ENCODE measurements around the gene EIF3D. TPM values are rescaled to one million over a fixed set of nuclear protein-coding genes. Genes with fewer than 3 reads are reported as not detected.

Gene EIF3D
- total RNA-seq, 1 experiment from 2014 or later, result 306 TPM

DNA sequence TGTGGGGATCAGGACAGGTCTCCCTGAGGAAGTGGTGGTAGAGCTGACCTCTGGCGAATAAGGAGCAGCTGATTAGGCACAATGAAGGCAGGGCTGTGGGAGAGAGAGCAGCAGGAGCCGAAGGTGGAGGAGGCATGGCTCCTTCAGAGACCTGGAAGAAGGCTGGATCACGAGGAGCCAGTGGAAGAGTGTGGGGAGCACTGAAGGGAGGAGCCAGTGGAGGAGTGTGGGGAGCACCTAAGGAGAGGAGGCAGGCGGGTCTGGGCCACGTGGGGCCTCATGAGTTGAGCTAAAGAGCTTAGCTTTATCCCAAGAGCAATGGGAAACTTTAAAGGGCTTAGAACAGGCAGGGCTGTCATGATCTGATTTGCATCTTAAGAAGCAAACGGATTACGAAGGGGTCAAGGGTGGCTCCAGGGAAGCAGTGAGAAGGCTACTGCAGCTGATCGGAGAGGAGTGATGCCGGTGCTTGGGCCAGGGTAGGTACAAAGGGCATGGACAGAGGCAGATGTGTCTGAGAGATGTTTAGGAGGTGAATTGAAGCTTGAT lies 44.9 kb upstream of the EIF3D start:
- no peak overlapping the region for H3K27ac Mint-ChIP-seq (ENCODE audit: low read depth, unreplicated experiment)
- no peak for DNase-seq (ENCODE audit: unreplicated experiment)
- POLR2A ChIA-PET, result no interaction called here
- no peak for TF ChIP-seq CTCF (IDR thresholded peaks at IDR 0.05; ENCODE audit: unreplicated experiment)
- no peaks in the 10 kb centered on the region for H3K36me3 Mint-ChIP-seq (ENCODE audit: insufficient read depth, unreplicated experiment)
- H3K9me3 Mint-ChIP-seq (ENCODE audit: unreplicated experiment), result no peaks in the 10 kb centered on the region
- CTCF ChIA-PET, result interaction anchor here (0.7 to 0.9 kb wide), 2 partner anchors 11 to 133 kb away, joined by 3 to 4 read pairs; no protein-coding TSS in a partner anchor
- no peaks in the 10 kb centered on the region for H3K27me3 Mint-ChIP-seq (ENCODE audit: insufficient read depth, unreplicated experiment)
- peaks cover 12% of the 10 kb centered on the region for H3K4me1 Mint-ChIP-seq (ENCODE audit: insufficient read depth, unreplicated experiment)
- no TSS peak for BruUV-seq (replicated peaks)
- no peak overlapping the region for H3K4me3 Mint-ChIP-seq (ENCODE audit: unreplicated experiment)
- intact Hi-C loops (cut with micrococcal nuclease), result no loop called here

GRCh38 chr22:36571991-36572390 lies 43.0 kb upstream of the EIF3D start:
- DNase-seq (ENCODE audit: unreplicated experiment), result no peak
- H3K27me3 Mint-ChIP-seq (ENCODE audit: insufficient read depth, unreplicated experiment), result peaks cover 8% of the 10 kb centered on the region
- no peak overlapping the region for H3K4me3 Mint-ChIP-seq (ENCODE audit: unreplicated experiment)
- no peaks in the 10 kb centered on the region for H3K9me3 Mint-ChIP-seq (ENCODE audit: unreplicated experiment)
- ChIA-PET POLR2A (no interaction called here), CTCF (no interaction called here)
- H3K36me3 Mint-ChIP-seq (ENCODE audit: insufficient read depth, unreplicated experiment), result no peaks in the 10 kb centered on the region
- intact Hi-C loops (cut with micrococcal nuclease), result no loop called here
- TF ChIP-seq CTCF (IDR thresholded peaks at IDR 0.05; ENCODE audit: unreplicated experiment), result no peak
- H3K27ac Mint-ChIP-seq (ENCODE audit: low read depth, unreplicated experiment), result no peak overlapping the region
- peaks cover 12% of the 10 kb centered on the region for H3K4me1 Mint-ChIP-seq (ENCODE audit: insufficient read depth, unreplicated experiment)
- no TSS peak for BruUV-seq (replicated peaks)

DNA sequence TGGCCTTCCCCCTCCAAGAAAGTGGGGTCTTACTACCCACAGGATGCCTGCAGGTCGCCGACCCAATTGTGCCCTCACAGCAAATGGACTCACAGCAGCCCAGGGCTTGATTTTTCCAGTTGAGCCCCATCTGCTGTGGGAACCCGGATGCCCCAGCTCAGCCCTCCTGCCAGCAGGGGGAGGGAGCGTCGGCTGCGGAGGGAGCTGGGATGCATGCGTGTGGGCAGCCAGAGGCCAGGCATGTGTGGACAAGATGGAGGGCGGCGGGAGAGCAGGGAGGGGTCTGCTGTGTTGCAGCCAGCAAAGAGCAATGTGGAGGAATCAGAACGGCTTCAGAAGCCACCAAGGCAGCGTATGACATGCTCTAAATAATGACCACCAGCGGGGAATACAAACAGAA lies 41.0 kb upstream of the EIF3D start:
- BruUV-seq (replicated peaks), result no TSS peak
- Mint-ChIP-seq H3K4me3 (ENCODE audit: unreplicated experiment) (no peak overlapping the region), H3K27ac (ENCODE audit: low read depth, unreplicated experiment) (no peak overlapping the region), H3K9me3 (ENCODE audit: unreplicated experiment) (no peaks in the 10 kb centered on the region), H3K4me1 (ENCODE audit: insufficient read depth, unreplicated experiment) (peaks cover 11% of the 10 kb centered on the region), H3K27me3 (ENCODE audit: insufficient read depth, unreplicated experiment) (peaks cover 13% of the 10 kb centered on the region), H3K36me3 (ENCODE audit: insufficient read depth, unreplicated experiment) (no peaks in the 10 kb centered on the region)
- intact Hi-C loops (cut with micrococcal nuclease), result no loop called here
- DNase-seq (ENCODE audit: unreplicated experiment), result peak; percentile 40
- ChIA-PET CTCF (interaction anchor here (0.6 to 1.3 kb wide), 4 partner anchors 9 to 629 kb away, joined by 3 read pairs; no protein-coding TSS in a partner anchor), POLR2A (interaction anchor here (0.5 to 0.7 kb wide), 2 partner anchors 92 to 187 kb away, joined by 3 to 4 read pairs; no protein-coding TSS in a partner anchor)
- peak; percentile 11 for TF ChIP-seq CTCF (IDR thresholded peaks at IDR 0.05; ENCODE audit: unreplicated experiment)

DNA sequence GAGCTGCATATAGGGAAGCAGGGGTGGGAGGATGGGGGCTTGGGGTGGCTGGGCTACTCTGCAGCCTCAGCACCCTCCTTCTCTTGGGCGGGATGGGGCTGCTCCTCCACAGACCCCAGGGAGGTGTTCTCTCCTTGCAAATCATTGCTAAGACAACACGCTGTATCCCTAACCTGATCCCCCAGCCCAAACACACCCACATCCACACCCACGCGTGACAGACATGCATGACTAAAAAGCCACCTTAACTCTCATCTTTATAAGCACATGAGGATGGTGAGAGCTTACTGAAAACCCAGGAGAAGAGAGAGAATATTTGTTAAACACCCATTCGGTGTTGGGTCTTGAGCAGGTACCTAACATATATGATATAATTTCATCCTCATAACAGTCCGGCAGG lies 39.9 kb upstream of the EIF3D start:
- no peaks in the 10 kb centered on the region for H3K36me3 Mint-ChIP-seq (ENCODE audit: insufficient read depth, unreplicated experiment)
- TF ChIP-seq CTCF (IDR thresholded peaks at IDR 0.05; ENCODE audit: unreplicated experiment), result no peak
- ChIA-PET CTCF (interaction anchor here (0.6 to 1.2 kb wide), 3 partner anchors 138 to 287 kb away, joined by 3 to 4 read pairs (median 3); no protein-coding TSS in a partner anchor), POLR2A (interaction anchor here (0.6 kb wide), 1 partner anchor 615 kb away, joined by 3 read pairs; no protein-coding TSS in a partner anchor)
- H3K4me3 Mint-ChIP-seq (ENCODE audit: unreplicated experiment), result no peak overlapping the region
- intact Hi-C loops (cut with micrococcal nuclease), result no loop called here
- no TSS peak for BruUV-seq (replicated peaks)
- H3K27ac Mint-ChIP-seq (ENCODE audit: low read depth, unreplicated experiment), result no peak overlapping the region
- peaks cover 13% of the 10 kb centered on the region for H3K27me3 Mint-ChIP-seq (ENCODE audit: insufficient read depth, unreplicated experiment)
- H3K4me1 Mint-ChIP-seq (ENCODE audit: insufficient read depth, unreplicated experiment), result peaks cover 11% of the 10 kb centered on the region
- no peak for DNase-seq (ENCODE audit: unreplicated experiment)
- no peaks in the 10 kb centered on the region for H3K9me3 Mint-ChIP-seq (ENCODE audit: unreplicated experiment)

All from MCF 10A (cell line).